Mucosa of descending colon (tissue), 3 donors: ENCODE data around the gene WDR90. TPM values are rescaled to one million over a fixed set of nuclear protein-coding genes. Genes with fewer than 3 reads are reported as not detected.
A peak's percentile ranks its signal among the peaks of the same experiment; 100 is the strongest.

Source experiments
- ATAC-seq: fragments of 200-7000 bp; cut with Tn5 transposase; one replicate; pipeline ENCODE4 v1.9.1; 2020; ENCODE audit warnings: mild to moderate bottlenecking, moderate library complexity
- DNase-seq, 3 donors: peaks; one replicate each; pipeline ENCODE4 v3.0.0-alpha.2; 2020
- H3K36me3 ChIP-seq: fragments of 200-600 bp; one replicate; pipeline ENCODE4 v1.8.0; 2021; ENCODE audit warnings: low read depth, mild to moderate bottlenecking
- H3K4me1 ChIP-seq: fragments of 200-600 bp; one replicate; pipeline ENCODE4 v1.8.0; 2021; ENCODE audit warnings: low read depth, mild to moderate bottlenecking
- H3K4me3 ChIP-seq: fragments of 200-600 bp; one replicate; pipeline ENCODE4 v1.8.0; 2021; ENCODE audit warnings: mild to moderate bottlenecking
- H3K9me3 ChIP-seq: fragments of 200-600 bp; one replicate; pipeline ENCODE4 v1.8.0; 2021; ENCODE audit warnings: mild to moderate bottlenecking
- CTCF ChIP-seq: fragments of 200-600 bp; IDR thresholded peaks from one replicate; pipeline ENCODE4 v1.8.0; 2022; ENCODE audit warnings: antibody characterized with exemption, mild to moderate bottlenecking
- intact Hi-C, 2 donors: fragments of 100-400 bp; cut with DNase I in 1 of 2; cut with micrococcal nuclease in 1 of 2; formaldehyde crosslinking; loops; one replicate each; pipeline versions ENCODE4 v1.11.0 to v1.11.1; 2022; cut with DNase I, micrococcal nuclease
- total RNA-seq, 3 donors: library from RNA; stranded (reverse); fragmentation: NEBNext Ultra II Directional in 2 of 3; extraction: Animal tissue kit (Norgen Biotek cat#: 25700) in 2 of 3; gene quantifications; one replicate each; pipeline versions ENCODE4 v1.2.1 to v1.2.4, GENCODE V29; 2021 to 2023
- donor health status: DM: no; HTN: no; CAD: no; lungs with moderate emphysema.
- donor health status: DM: no; HTN: no; CAD: no.
- donor health status: DM: no; HTN: yes; CAD: no.

WDR90 gene
- total RNA-seq, 3 donors from 2014 or later, result 35.0 to 54.9 (median 50.2) TPM

- Histone ChIP-seq H3K4me3 (no peak overlapping the region), H3K4me1 (peaks cover 32% of the 10 kb centered on the region), H3K9me3 (no peaks in the 10 kb centered on the region), H3K36me3 (no peaks in the 10 kb centered on the region)
- DNase-seq, result no peak
- no peak for ATAC-seq
- intact Hi-C loops, result no loop called here
- TF ChIP-seq CTCF, result no peak
These were observed 43.4 kb downstream of the WDR90 start for GRCh38 chr16:692356-693108.

GRCh38 chr16:693364-693763, 44.2 kb downstream of the WDR90 start:
- peaks cover 32% of the 10 kb centered on the region for H3K4me1 ChIP-seq
- DNase-seq (no peak), ATAC-seq (no peak)
- TF ChIP-seq CTCF, result no peak
- intact Hi-C loops, result no loop called here
- no peaks in the 10 kb centered on the region for H3K9me3 ChIP-seq
- no peaks in the 10 kb centered on the region for H3K36me3 ChIP-seq
- H3K4me3 ChIP-seq, result no peak overlapping the region

- intact Hi-C loops, result no loop called here
- DNase-seq, result no peak
- Histone ChIP-seq H3K4me1 (peaks cover 31% of the 10 kb centered on the region), H3K36me3 (no peaks in the 10 kb centered on the region), H3K4me3 (no peak overlapping the region), H3K9me3 (no peaks in the 10 kb centered on the region)
- TF ChIP-seq CTCF, result no peak
- no peak for ATAC-seq
These were observed 44.6 kb downstream of the WDR90 start for GRCh38 chr16:693766-694165.

- TF ChIP-seq CTCF, result no peak
- Histone ChIP-seq H3K4me3 (no peak overlapping the region), H3K36me3 (no peaks in the 10 kb centered on the region), H3K9me3 (no peaks in the 10 kb centered on the region), H3K4me1 (peaks cover 25% of the 10 kb centered on the region)
- no peak for DNase-seq
- no peak for ATAC-seq
- intact Hi-C loops, result no loop called here
These were observed 45.2 kb downstream of the WDR90 start for GRCh38 chr16:694187-694862.

- Histone ChIP-seq H3K4me3 (no peak overlapping the region), H3K9me3 (no peaks in the 10 kb centered on the region), H3K4me1 (peaks cover 20% of the 10 kb centered on the region), H3K36me3 (no peaks in the 10 kb centered on the region)
- TF ChIP-seq CTCF, result no peak
- intact Hi-C loops, result no loop called here
- ATAC-seq (no peak), DNase-seq (peak in 1 of 3 donors; percentile 79)
These were observed 45.7 kb downstream of the WDR90 start for GRCh38 chr16:694863-695354.
